BLaER1 (cell line): ENCODE data around the gene PTGER3.

Experiments used
- H3K27ac ChIP-seq: shearing (Covaris generic); formaldehyde crosslinking; 2 replicates; pipeline ENCODE4 v1.8.1; 2022
- H3K27me3 ChIP-seq: shearing (Covaris generic); formaldehyde crosslinking; 2 replicates; pipeline ENCODE4 v1.8.1; 2022
- H3K36me3 ChIP-seq: shearing (Covaris generic); formaldehyde crosslinking; 2 replicates; pipeline ENCODE4 v1.8.1; 2022
- H3K4me1 ChIP-seq: shearing (Covaris generic); formaldehyde crosslinking; 2 replicates; pipeline ENCODE4 v1.8.1; 2022
- H3K4me2 ChIP-seq: shearing (Covaris generic); formaldehyde crosslinking; 2 replicates; pipeline ENCODE4 v1.8.1; 2022
- H3K4me3 ChIP-seq: shearing (Covaris generic); formaldehyde crosslinking; 2 replicates; pipeline ENCODE4 v1.8.1; 2022
- H3K9ac ChIP-seq: shearing (Covaris generic); formaldehyde crosslinking; 2 replicates; pipeline ENCODE4 v1.8.1; 2022
- H3K9me3 ChIP-seq: shearing (Covaris generic); formaldehyde crosslinking; 2 replicates; pipeline ENCODE4 v1.8.1; 2022
- H4K20me1 ChIP-seq: shearing (Covaris generic); formaldehyde crosslinking; 2 replicates; pipeline ENCODE4 v1.8.1; 2022
- Cebpa-rat ChIP-seq: shearing (Covaris generic); IDR thresholded peaks from 2 replicates; pipeline ENCODE4 v1.8.1; 2022

PTGER3 gene

DNA sequence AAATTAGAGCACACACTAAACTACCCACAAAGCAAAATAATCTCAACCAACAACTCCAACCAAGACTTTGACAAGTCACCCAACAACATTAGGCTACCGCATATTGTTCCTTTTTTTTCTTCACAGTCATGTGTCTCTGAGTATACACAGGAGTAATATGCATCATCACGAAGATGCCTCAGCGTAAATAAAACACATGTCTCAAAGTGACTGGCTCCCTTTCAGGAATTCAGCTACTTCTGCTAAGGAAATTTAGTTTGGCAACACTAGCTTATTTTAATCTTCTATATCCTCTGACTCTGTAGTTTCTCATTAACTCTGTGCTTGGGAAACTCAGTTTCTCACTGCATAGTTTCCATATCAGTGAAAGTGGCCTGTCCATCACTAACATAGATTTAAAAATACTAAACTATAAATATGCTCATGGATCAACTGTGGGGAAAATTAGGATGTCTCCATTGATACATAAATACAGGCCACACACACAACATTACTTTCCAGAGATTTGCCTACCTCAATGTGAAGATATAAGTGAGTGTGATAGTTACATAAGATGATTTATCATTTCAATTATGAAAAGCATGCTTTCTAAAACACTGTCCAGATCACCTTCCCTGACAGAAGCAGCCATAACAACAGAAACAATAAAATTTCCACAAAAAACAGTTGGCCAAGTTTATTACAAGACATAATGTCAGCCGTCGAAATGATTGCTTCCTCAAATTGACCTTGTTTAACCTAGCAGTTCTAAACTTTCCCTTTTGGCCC is 113.2 kb downstream of the PTGER3 start:
- H3K27me3 ChIP-seq = no peaks in the 10 kb centered on the region
- no peaks in the 10 kb centered on the region for H4K20me1 ChIP-seq
- no peak overlapping the region for H3K9ac ChIP-seq
- H3K9me3 ChIP-seq = peaks cover 10% of the 10 kb centered on the region
- no peaks in the 10 kb centered on the region for H3K36me3 ChIP-seq
- no peak overlapping the region for H3K27ac ChIP-seq
- TF ChIP-seq Cebpa-rat = no peak
- no peak overlapping the region for H3K4me3 ChIP-seq
- no peak overlapping the region for H3K4me2 ChIP-seq
- no peaks in the 10 kb centered on the region for H3K4me1 ChIP-seq

DNA sequence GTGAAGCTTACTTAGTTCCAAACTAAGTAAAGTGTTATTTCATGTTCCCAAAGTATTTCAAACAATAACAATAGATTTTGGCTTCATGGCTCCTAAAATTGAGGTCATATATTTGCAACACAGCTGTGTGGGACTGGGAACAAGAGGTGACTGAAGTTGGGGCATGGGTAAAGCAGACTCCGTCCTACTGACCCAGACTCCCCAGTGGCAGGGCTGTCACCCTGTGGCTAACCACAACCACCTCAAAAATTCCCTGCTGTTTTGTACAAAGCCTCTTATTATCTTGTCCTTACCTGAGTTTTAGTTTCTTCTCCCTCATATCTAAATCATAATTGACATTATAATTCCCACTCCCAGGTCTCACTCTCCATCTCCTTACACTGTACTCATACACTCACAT is 117.6 kb downstream of the PTGER3 start:
- H3K36me3 ChIP-seq = no peaks in the 10 kb centered on the region
- no peaks in the 10 kb centered on the region for H3K27me3 ChIP-seq
- no peak overlapping the region for H3K9ac ChIP-seq
- H3K4me1 ChIP-seq = no peaks in the 10 kb centered on the region
- no peak overlapping the region for H3K27ac ChIP-seq
- no peak overlapping the region for H3K4me2 ChIP-seq
- no peak overlapping the region for H3K4me3 ChIP-seq
- H4K20me1 ChIP-seq = no peaks in the 10 kb centered on the region
- no peaks in the 10 kb centered on the region for H3K9me3 ChIP-seq
- no peak for TF ChIP-seq Cebpa-rat

- Histone ChIP-seq H3K4me1 (no peaks in the 10 kb centered on the region), H3K4me2 (no peak overlapping the region), H3K27me3 (no peaks in the 10 kb centered on the region), H3K9me3 (peaks cover 27% of the 10 kb centered on the region), H3K9ac (no peak overlapping the region), H3K36me3 (no peaks in the 10 kb centered on the region), H4K20me1 (no peaks in the 10 kb centered on the region), H3K27ac (no peak overlapping the region), H3K4me3 (no peak overlapping the region)
- TF ChIP-seq Cebpa-rat = no peak
Measured at GRCh38 chr1:70922196-70922595, 125.4 kb downstream of the PTGER3 start.
